ENCODE results near the gene SEMA6D. TPM values are rescaled to one million over a fixed set of nuclear protein-coding genes. Genes with fewer than 3 reads are reported as not detected.

SEMA6D gene
- total RNA-seq, 1 donor from 2014 or later: 12.8 TPM

DNA sequence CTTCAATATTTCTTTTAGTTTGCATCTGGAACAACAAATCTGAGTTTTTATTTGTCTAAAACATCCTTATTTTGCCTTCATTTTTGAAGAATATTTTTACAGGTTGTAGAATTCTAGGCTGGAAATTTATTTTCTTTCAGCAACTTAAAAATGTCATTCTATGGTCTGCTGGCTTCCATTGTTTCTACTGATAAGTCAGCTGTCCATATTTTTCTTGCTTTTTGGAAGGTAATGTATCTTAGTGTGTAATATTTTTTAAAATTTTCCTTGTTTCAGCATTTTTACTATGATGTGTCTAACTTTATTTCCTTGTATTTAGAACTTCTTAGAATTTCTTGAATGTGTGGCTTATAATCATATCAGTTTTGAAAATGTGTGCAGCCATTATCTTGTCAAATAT, 37.0 kb downstream of the SEMA6D start:
- H3K27ac Mint-ChIP-seq (ENCODE audit: unreplicated experiment): no peak overlapping the region
- TF ChIP-seq, protein P1, sequence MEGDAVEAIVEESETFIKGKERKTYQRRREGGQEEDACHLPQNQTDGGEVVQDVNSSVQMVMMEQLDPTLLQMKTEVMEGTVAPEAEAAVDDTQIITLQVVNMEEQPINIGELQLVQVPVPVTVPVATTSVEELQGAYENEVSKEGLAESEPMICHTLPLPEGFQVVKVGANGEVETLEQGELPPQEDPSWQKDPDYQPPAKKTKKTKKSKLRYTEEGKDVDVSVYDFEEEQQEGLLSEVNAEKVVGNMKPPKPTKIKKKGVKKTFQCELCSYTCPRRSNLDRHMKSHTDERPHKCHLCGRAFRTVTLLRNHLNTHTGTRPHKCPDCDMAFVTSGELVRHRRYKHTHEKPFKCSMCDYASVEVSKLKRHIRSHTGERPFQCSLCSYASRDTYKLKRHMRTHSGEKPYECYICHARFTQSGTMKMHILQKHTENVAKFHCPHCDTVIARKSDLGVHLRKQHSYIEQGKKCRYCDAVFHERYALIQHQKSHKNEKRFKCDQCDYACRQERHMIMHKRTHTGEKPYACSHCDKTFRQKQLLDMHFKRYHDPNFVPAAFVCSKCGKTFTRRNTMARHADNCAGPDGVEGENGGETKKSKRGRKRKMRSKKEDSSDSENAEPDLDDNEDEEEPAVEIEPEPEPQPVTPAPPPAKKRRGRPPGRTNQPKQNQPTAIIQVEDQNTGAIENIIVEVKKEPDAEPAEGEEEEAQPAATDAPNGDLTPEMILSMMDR (IDR thresholded peaks at IDR 0.05; ENCODE audit: unreplicated experiment): no peak
- H3K27me3 Mint-ChIP-seq (ENCODE audit: unreplicated experiment): peaks cover 6% of the 10 kb centered on the region
- H3K4me1 Mint-ChIP-seq (ENCODE audit: unreplicated experiment): no peaks in the 10 kb centered on the region
- no peak overlapping the region for H3K4me3 Mint-ChIP-seq (ENCODE audit: unreplicated experiment)
- DNase-seq (ENCODE audit: low spot score): no peak
- peaks cover 7% of the 10 kb centered on the region for H3K9me3 Mint-ChIP-seq (ENCODE audit: unreplicated experiment)
- peaks cover 19% of the 10 kb centered on the region for H3K36me3 Mint-ChIP-seq (ENCODE audit: low read depth, unreplicated experiment)

DNA sequence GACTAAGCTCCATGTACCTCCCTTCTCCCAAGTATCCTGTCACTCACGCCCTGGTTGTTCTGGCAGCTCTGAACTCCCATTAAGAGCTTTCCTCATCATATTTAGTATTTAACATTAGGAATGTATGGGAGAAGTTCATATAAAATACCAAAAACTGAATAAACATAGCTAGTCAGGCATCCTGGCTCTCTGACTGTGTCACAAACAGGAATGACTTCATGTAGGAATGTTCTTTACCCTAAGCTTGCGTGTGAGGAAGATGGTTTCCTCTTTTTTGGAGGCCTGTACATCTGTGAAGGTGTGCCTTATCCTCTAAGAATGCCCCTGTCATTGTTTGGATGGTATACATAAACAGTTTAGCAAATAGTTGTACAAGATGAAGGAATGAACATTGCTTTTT, 38.6 kb downstream of the SEMA6D start:
- Mint-ChIP-seq H3K27ac (ENCODE audit: unreplicated experiment) (no peak overlapping the region), H3K4me1 (ENCODE audit: unreplicated experiment) (no peaks in the 10 kb centered on the region), H3K4me3 (ENCODE audit: unreplicated experiment) (no peak overlapping the region), H3K9me3 (ENCODE audit: unreplicated experiment) (peaks cover 7% of the 10 kb centered on the region), H3K27me3 (ENCODE audit: unreplicated experiment) (peaks cover 6% of the 10 kb centered on the region), H3K36me3 (ENCODE audit: low read depth, unreplicated experiment) (peaks cover 19% of the 10 kb centered on the region)
- no peak for DNase-seq (ENCODE audit: low spot score)
- TF ChIP-seq, protein P1 (IDR thresholded peaks at IDR 0.05; ENCODE audit: unreplicated experiment): no peak

DNA sequence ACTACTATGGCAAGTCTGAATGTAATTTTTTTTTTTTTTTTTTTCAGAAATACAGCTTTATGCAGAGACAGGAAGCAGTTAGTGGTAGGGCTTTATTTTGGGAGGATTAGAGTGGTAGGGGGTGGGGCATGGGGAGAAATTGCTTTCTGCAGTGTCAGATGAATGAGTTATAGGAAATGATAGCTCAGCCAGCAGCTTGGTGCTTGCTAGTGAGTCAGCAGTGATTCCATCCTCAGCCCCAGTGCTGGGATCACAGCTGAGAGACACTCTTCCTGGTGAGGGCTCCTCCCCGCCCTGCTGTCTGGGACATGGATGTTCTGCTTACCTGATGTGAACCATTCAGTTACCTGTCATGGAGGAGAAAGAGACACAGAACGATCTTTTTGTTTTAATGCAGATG, 39.6 kb downstream of the SEMA6D start:
- Mint-ChIP-seq H3K9me3 (ENCODE audit: unreplicated experiment) (peaks cover 7% of the 10 kb centered on the region), H3K27ac (ENCODE audit: unreplicated experiment) (no peak overlapping the region), H3K27me3 (ENCODE audit: unreplicated experiment) (peaks cover 6% of the 10 kb centered on the region), H3K4me1 (ENCODE audit: unreplicated experiment) (no peaks in the 10 kb centered on the region), H3K36me3 (ENCODE audit: low read depth, unreplicated experiment) (peaks cover 18% of the 10 kb centered on the region), H3K4me3 (ENCODE audit: unreplicated experiment) (no peak overlapping the region)
- TF ChIP-seq, protein P1 (IDR thresholded peaks at IDR 0.05; ENCODE audit: unreplicated experiment): no peak
- DNase-seq (ENCODE audit: low spot score): no peak

DNA sequence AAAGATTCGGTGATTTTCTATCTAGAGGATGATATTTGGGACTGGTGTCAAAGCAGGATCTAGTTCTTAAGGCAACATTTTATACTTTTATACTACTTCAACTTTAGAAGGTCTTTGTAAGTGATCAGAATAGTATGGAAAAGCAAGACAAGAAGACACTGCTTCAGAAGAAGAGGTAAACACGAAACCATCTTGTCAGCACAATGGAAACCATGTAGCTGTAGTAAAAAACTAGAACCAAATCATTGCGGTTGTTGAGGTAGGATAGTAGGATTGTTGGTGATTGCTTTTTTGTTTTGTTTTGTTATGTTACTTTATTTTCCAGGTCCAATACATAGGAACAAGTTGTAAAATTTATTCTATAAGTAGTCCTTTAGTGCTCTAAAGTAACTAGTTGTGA, 40.0 kb downstream of the SEMA6D start:
- Mint-ChIP-seq H3K36me3 (ENCODE audit: low read depth, unreplicated experiment) (peaks cover 14% of the 10 kb centered on the region), H3K27me3 (ENCODE audit: unreplicated experiment) (peaks cover 6% of the 10 kb centered on the region), H3K4me1 (ENCODE audit: unreplicated experiment) (no peaks in the 10 kb centered on the region), H3K4me3 (ENCODE audit: unreplicated experiment) (no peak overlapping the region), H3K9me3 (ENCODE audit: unreplicated experiment) (peaks cover 7% of the 10 kb centered on the region), H3K27ac (ENCODE audit: unreplicated experiment) (no peak overlapping the region)
- TF ChIP-seq, protein P1 (IDR thresholded peaks at IDR 0.05; ENCODE audit: unreplicated experiment): no peak
- DNase-seq (ENCODE audit: low spot score): no peak

DNA sequence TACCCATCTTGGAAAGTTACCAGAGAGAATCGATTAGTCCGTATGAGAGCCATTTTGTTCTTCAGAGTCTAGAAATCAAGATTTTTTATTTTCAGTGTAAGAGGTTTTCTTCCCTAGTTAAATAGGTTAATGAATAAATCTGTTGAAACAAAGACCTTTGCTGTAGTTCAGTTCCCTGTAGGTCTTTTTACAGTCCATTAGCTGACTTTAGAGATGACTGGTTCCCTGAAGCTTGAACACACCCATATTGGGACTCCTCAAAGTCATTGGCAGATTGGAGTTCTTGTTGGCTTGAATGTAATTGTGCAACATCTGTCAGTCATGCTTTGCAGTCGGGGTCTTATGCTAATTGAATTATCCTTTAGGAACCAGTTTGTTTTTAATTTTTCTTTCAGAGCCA, 45.3 kb downstream of the SEMA6D start:
- DNase-seq (ENCODE audit: low spot score): no peak
- Mint-ChIP-seq H3K27ac (ENCODE audit: unreplicated experiment) (no peak overlapping the region), H3K4me3 (ENCODE audit: unreplicated experiment) (no peak overlapping the region), H3K36me3 (ENCODE audit: low read depth, unreplicated experiment) (peaks cover 4% of the 10 kb centered on the region), H3K27me3 (ENCODE audit: unreplicated experiment) (peaks cover 1% of the 10 kb centered on the region), H3K4me1 (ENCODE audit: unreplicated experiment) (no peaks in the 10 kb centered on the region), H3K9me3 (ENCODE audit: unreplicated experiment) (no peaks in the 10 kb centered on the region)
- TF ChIP-seq, protein P1 (IDR thresholded peaks at IDR 0.05; ENCODE audit: unreplicated experiment): no peak
